Activated T-helper 1 cell treated with anti-CD3 and anti-CD28 coated beads, Interleukin-2, amount 50 U/mL, for 16 hours (primary cell): ENCODE measurements around the gene FOXN1.
"Not testable (repeated sequence)": the region's sequence is repeated elsewhere in the genome, so short reads cannot be mapped to it uniquely, and the experiment has no call there.

Experiments used
- DNase-seq, 2 donors: peaks; one replicate each; pipeline ENCODE4 v3.0.0-alpha.2; 2020; ENCODE audit warnings: low read depth in 1 of 2, low spot score in 1 of 2

FOXN1 gene, protein sequence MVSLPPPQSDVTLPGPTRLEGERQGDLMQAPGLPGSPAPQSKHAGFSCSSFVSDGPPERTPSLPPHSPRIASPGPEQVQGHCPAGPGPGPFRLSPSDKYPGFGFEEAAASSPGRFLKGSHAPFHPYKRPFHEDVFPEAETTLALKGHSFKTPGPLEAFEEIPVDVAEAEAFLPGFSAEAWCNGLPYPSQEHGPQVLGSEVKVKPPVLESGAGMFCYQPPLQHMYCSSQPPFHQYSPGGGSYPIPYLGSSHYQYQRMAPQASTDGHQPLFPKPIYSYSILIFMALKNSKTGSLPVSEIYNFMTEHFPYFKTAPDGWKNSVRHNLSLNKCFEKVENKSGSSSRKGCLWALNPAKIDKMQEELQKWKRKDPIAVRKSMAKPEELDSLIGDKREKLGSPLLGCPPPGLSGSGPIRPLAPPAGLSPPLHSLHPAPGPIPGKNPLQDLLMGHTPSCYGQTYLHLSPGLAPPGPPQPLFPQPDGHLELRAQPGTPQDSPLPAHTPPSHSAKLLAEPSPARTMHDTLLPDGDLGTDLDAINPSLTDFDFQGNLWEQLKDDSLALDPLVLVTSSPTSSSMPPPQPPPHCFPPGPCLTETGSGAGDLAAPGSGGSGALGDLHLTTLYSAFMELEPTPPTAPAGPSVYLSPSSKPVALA

GRCh38 chr17:28505986-28506665 lies at the start of gene FOXN1:
Gene FOXN1, plus strand, starts transcription at chr17:28506348. Its CDS starts 17,622 bp downstream, at chr17:28523970.
- no peak for DNase-seq

- no peak for DNase-seq
Observed at GRCh38 chr17:28457890-28458289, 48.3 kb upstream of the FOXN1 start.

GRCh38 chr17:28458881-28459280 lies 47.3 kb upstream of the FOXN1 start:
- DNase-seq: not testable (repeated sequence)

DNA sequence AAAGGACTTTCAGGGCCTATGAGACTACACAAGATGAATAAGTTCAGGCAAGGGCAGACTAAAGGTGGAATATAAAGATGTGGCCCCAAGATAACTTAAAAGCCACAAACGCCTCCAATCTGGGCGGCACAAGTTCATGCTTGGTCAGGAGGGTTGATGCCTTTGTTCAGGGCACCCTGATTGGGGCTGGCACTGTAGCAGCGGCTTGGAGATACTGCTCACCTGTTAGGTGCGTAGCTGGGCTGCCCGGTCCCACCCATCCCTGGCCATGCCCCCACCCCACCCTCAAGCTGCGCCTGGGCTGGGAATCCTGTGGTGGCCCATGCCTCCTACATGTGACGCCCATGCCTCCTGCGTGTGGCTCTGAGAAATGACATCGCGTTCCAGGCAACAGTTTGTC lies 45.2 kb upstream of the FOXN1 start:
- DNase-seq: no peak

- no peak for DNase-seq
Observed at GRCh38 chr17:28466001-28466400, 40.1 kb upstream of the FOXN1 start.

GRCh38 chr17:28466521-28467048 lies 39.6 kb upstream of the FOXN1 start:
- DNase-seq: no peak

DNA sequence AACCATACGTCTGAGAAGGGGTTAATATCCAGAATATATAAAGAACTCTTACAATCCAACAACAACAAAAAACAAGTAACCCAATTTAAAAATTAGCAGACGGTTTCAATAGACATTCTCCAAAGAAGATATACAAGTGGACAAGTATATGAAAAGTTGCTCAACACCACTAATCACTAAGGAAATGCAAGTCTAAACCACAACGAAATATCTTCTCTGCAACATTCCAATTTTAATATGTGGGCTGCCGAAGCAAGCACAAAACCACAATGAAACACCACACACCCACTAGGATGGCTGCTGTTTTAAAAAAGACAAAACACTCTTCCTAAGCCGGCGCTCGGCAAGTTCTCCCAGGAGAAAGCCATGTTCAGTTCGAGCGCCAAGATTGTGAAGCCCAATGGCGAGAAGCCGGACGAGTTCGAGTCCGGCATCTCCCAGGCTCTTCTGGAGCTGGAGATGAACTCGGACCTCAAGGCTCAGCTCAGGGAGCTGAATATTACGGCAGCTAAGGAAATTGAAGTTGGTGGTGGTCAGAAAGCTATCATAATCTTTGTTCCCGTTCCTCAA lies 38.6 kb upstream of the FOXN1 start:
- no peak for DNase-seq

DNA sequence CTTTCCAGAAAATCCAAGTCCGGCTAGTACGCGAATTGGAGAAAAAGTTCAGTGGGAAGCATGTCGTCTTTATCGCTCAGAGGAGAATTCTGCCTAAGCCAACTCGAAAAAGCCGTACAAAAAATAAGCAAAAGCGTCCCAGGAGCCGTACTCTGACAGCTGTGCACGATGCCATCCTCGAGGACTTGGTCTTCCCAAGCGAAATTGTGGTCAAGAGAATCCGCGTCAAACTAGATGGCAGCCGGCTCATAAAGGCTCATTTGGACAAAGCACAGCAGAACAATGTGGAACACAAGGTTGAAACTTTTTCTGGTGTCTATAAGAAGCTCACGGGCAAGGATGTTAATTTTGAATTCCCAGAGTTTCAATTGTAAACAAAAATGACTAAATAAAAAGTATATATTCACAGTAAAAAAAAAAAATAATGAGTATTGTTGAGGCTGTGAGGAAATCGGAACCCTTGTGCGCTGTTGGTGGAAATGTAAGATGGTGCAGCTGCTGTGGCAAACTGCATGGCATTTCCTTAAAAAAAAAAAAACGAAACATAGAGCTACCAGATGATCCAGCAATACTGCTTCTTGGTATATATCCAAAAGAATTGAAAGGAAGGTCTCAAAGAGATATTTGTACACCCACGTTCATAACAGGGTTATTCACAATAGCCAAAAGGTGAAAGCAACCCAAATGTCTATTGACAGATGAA lies 38.0 kb upstream of the FOXN1 start:
- not testable (repeated sequence) for DNase-seq

DNA sequence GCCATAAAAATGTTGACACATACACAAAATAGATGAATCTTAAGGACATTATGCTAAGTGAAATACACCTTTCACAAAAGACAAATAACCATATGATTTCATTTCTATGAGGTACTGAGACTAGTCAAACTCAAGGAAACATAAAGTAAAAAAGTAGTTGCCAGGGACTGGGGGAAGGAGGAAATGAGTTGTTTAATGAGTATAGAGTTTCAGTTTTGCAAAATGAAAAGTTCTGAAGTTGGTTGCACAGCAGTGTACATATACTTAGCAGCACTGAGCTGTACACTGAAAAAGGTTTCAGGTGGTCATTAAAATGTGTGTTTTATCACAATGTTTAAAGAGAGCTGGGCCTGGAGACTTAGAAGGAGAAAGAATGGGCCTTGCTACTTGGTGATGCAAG lies 37.4 kb upstream of the FOXN1 start:
- no peak for DNase-seq

DNA sequence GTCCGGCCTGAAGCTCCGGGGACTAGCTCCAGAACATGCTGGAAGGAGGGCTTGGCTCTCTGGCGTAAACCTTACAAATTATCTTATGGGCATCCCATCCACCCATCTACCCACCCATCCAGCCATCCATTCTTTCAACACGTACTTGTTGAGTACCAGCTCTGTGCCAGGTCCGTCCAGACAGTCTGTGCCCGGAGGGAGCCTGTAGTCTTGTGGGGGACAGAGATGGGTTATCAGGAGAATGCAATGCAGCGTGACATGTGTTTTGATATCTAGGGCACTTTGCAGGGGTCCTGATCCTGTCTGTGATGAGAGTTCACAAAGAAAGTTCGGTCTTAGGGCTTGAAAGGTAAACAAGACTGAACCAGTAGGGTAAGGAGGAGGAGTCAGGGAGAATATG lies 36.8 kb upstream of the FOXN1 start:
- DNase-seq: no peak

- DNase-seq: no peak
Observed at GRCh38 chr17:28470266-28470913, 35.8 kb upstream of the FOXN1 start.

DNA sequence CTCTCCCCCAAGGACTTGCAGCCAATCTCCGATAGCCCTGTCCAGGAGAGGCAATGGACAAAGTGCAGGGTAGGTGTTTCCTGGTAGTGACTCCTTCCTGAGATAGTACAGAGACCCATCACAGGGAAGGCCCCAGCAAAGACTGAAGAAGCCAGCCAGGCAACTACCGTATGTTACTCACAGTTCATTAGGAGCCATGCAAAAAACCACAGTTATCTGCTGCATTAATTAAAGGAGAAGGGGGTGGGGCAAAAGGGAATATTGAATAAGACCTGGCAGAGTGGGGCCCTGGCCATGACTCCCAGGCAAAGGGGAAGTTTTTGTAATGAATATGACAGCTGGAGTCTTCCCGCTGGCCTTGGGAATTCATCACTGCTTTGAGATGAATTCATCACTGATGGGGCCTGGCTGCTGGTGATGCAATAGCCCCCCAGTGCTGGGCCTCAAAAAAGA lies 35.2 kb upstream of the FOXN1 start:
- DNase-seq: no peak

GRCh38 chr17:28471531-28472342 lies 34.4 kb upstream of the FOXN1 start:
- no peak for DNase-seq

GRCh38 chr17:28472871-28473497 lies 33.2 kb upstream of the FOXN1 start:
- DNase-seq: no peak

DNA sequence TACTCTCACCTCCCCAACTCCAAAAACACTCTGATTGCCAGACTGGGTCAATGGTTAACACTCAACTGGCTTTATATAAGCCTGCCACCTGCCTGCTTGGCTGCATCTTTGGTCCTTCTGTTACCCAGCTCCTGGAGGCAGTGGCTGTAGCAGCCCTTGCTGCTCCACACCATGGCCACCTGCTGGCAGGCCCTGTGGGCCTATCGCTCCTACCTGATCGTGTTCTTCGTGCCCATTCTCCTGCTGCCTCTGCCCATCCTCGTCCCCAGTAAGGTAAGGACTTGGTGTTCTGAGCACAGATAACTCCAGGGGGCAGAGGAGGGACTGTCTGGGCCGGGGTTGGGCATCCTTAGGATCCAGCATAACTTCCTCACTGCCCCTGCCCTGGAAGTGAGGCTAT lies 32.6 kb upstream of the FOXN1 start, which contains the start of gene SLC13A2:
TSS of gene SLC13A2 (plus strand) at position 103 of the 400 bp plus-strand sequence. CDS start at position 172, 69 bp downstream.
- no peak for DNase-seq

- no peak for DNase-seq
Observed at GRCh38 chr17:28474111-28474531, 32.0 kb upstream of the FOXN1 start.

DNA sequence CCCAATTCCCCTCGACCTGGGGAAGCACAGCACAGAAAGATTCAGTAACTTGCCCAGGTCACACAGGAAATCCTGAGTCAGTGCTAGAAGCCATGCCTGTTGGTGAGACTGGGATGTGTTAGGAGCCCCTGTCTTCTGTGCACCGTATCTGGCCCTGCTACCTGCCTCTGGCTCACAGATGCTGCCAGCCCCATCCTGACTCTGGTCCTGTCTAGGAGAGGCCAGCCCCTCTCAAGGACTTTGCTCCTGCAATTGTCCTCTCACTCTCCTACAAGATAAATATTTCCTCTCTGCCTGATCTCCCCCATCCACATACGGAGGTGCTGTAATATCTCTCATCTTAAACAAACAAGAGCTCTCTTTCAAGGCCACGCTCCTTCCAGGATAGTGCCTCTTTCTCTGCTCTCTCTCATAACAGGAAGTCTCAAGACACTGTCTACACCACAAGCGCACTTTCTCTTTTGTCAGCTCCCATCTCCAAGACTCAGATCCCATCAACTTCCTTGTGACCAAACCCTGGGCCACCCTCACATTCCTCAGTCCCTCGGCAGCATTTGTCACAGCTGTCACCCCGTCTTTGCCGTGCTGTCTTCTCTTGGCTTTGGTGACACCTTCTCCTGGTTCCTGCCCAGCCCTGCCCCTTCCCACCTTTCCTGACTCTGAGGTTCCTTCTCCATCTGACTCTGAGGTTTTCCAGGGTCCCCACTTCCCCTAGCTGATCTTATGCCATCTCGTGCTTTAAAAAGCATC lies 30.8 kb upstream of the FOXN1 start:
- DNase-seq: no peak
